DOHH2 (cell line): Measurements from ENCODE around the gene NR4A2.

Experiments
- EZH2phosphoT487 ChIP-seq: fragments of 200-600 bp; sonication (generic); IDR thresholded peaks from 2 replicates; pipeline ENCODE4 v1.6.1; 2017; ENCODE audit warnings: borderline replicate concordance, mild to moderate bottlenecking, antibody characterized with exemption, low read length, moderate library complexity, mixed read lengths
- TF ChIP-seq, protein P1 (sequence below): fragments of 200-600 bp; sonication (generic); IDR thresholded peaks from one replicate; pipeline ENCODE4 v1.5.1; 2014; ENCODE audit warnings: antibody characterized with exemption, mild to moderate bottlenecking, low read depth, low read length; ENCODE audit not compliant: poor library complexity, severe bottlenecking

DNA sequence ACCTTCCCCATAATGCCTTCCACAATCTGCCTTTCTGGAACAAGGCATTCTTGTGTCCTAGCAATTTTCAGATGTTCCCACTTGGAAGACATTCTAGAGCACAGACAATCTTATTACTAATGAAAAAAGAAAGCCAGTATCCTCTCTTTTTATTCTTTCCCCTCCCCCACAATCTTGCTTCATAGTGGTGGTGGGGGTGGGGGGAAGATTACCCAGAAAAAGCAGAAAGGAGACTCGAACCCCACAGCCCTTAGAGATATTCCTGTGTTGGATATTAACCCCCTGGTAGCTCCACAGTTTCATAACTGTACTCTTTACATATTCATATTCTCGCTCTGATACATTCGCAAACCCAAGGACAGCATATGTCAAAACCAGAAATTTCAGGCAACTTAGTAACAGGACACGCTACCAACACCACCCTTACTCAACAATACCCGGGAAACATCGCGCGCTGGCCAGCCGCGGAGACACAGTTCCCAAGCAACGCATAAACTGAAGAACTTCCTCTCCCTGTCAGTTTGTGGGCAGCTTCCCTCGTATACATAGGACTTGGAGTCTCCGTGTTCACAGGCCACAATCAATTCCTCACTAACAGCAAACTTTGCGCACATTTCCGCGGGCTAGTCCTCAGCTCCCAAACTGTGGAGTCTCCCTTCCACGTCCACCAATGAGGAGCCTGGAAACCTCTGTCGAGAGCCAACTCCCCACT is 793 bp downstream of the NR4A2 start:
- TF ChIP-seq, protein P1, sequence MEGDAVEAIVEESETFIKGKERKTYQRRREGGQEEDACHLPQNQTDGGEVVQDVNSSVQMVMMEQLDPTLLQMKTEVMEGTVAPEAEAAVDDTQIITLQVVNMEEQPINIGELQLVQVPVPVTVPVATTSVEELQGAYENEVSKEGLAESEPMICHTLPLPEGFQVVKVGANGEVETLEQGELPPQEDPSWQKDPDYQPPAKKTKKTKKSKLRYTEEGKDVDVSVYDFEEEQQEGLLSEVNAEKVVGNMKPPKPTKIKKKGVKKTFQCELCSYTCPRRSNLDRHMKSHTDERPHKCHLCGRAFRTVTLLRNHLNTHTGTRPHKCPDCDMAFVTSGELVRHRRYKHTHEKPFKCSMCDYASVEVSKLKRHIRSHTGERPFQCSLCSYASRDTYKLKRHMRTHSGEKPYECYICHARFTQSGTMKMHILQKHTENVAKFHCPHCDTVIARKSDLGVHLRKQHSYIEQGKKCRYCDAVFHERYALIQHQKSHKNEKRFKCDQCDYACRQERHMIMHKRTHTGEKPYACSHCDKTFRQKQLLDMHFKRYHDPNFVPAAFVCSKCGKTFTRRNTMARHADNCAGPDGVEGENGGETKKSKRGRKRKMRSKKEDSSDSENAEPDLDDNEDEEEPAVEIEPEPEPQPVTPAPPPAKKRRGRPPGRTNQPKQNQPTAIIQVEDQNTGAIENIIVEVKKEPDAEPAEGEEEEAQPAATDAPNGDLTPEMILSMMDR: no peak
- no peak for TF ChIP-seq EZH2phosphoT487
